NCI-H1417 (cell line): Measurements from ENCODE around the gene DACT2.
"Not testable (repeated sequence)": the region's sequence is repeated elsewhere in the genome, so short reads cannot be mapped to it uniquely, and the experiment has no call there.

Experiments
- DNase-seq, 3 experiments: peaks; one replicate each; lab custom pipeline; 2025; lab: John Stamatoyannopoulos, UW

Gene DACT2

GRCh38 chr6:168319279-168320111, at the start of gene DACT2:
Gene DACT2, minus strand, starts transcription at chr6:168319777. Its CDS starts 144 bp downstream, at chr6:168319633.
- peak in 2 of 3 experiments; percentile 68 to 85 for DNase-seq

- no peak for DNase-seq
Observed at GRCh38 chr6:168368936-168369335, 49.4 kb upstream of the DACT2 start.

- no peak for DNase-seq
Observed at GRCh38 chr6:168368066-168368820, 48.7 kb upstream of the DACT2 start.

- no peak for DNase-seq
Observed at GRCh38 chr6:168367285-168367751, 47.7 kb upstream of the DACT2 start.

- no peak for DNase-seq
Observed at GRCh38 chr6:168366473-168366872, 46.9 kb upstream of the DACT2 start.

GRCh38 chr6:168365422-168366165, 46.0 kb upstream of the DACT2 start:
- DNase-seq: no peak

GRCh38 chr6:168364793-168365421, 45.3 kb upstream of the DACT2 start:
- no peak for DNase-seq

GRCh38 chr6:168363811-168364792, 44.5 kb upstream of the DACT2 start:
- no peak for DNase-seq

- DNase-seq: no peak
Observed at GRCh38 chr6:168363302-168363701, 43.7 kb upstream of the DACT2 start.

- no peak for DNase-seq
Observed at GRCh38 chr6:168362276-168362990, 42.9 kb upstream of the DACT2 start.

- no peak for DNase-seq
Observed at GRCh38 chr6:168361766-168362165, 42.2 kb upstream of the DACT2 start.

- no peak for DNase-seq
Observed at GRCh38 chr6:168359794-168360193, 40.2 kb upstream of the DACT2 start.

GRCh38 chr6:168358842-168359420, 39.4 kb upstream of the DACT2 start:
- DNase-seq: no peak

GRCh38 chr6:168356872-168357271, 37.3 kb upstream of the DACT2 start:
- DNase-seq: not testable (repeated sequence)

- DNase-seq: peak; percentile 27 to 71 (median 39)
Observed at GRCh38 chr6:168355716-168356522, 36.3 kb upstream of the DACT2 start.

GRCh38 chr6:168354338-168354737, 34.8 kb upstream of the DACT2 start:
- no peak for DNase-seq

- no peak for DNase-seq
Observed at GRCh38 chr6:168353041-168353440, 33.5 kb upstream of the DACT2 start.

GRCh38 chr6:168352096-168352495, 32.5 kb upstream of the DACT2 start:
- DNase-seq: no peak
